Neural cell (in vitro differentiated cells): ENCODE data around the gene NOSTRIN. TPM values are rescaled to one million over a fixed set of nuclear protein-coding genes. Genes with fewer than 3 reads are reported as not detected.

ENCODE experiments used
- H2AFZ ChIP-seq: fragments of 200-600, 300-800 bp; sonication (generic), shearing (Covaris generic); 2 replicates; pipeline ENCODE4 v1.6.0; 2014; ENCODE audit warnings: low read depth, mild to moderate bottlenecking, antibody characterized with exemption, low read length, moderate library complexity
- H3F3A ChIP-seq: fragments of 200-600 bp; shearing (Covaris generic); 2 replicates; pipeline ENCODE4 v1.6.1; 2016; ENCODE audit warnings: mild to moderate bottlenecking, moderate library complexity, mixed read lengths, antibody characterized with exemption, low read length; ENCODE audit not compliant: insufficient read depth, poor library complexity, severe bottlenecking
- H3K27ac ChIP-seq: fragments of 200-600, 300-800 bp; sonication (generic), shearing (Covaris generic); 2 replicates; pipeline ENCODE4 v1.5.1; 2014; ENCODE audit warnings: mild to moderate bottlenecking, low read length, moderate library complexity
- H3K27me3 ChIP-seq: fragments of 300-800, 200-600 bp; sonication (generic), shearing (Covaris generic); 2 replicates; pipeline ENCODE4 v1.6.0; 2014; ENCODE audit warnings: mild to moderate bottlenecking, low read depth, low read length, moderate library complexity; ENCODE audit not compliant: insufficient read depth
- H3K36me3 ChIP-seq: fragments of 300-800, 200-600 bp; sonication (generic), shearing (Covaris generic); 2 replicates; pipeline ENCODE4 v1.5.1; 2014; ENCODE audit warnings: mild to moderate bottlenecking, antibody characterized with exemption, low read length, moderate library complexity; ENCODE audit not compliant: insufficient read depth
- H3K4me2 ChIP-seq: fragments of 300-800, 200-600 bp; sonication (generic), shearing (Covaris generic); 2 replicates; pipeline ENCODE4 v1.6.0; 2014; ENCODE audit warnings: mild to moderate bottlenecking, low read length
- H3K4me3 ChIP-seq: fragments of 300-800, 200-600 bp; sonication (generic), shearing (Covaris generic); 2 replicates; pipeline ENCODE4 v1.5.1; 2014; ENCODE audit warnings: mild to moderate bottlenecking, low read length, moderate library complexity
- H3K79me2 ChIP-seq: fragments of 200-600 bp; shearing (Covaris generic); replicated peaks from 2 replicates; pipeline ENCODE4 v1.6.0; 2014; ENCODE audit warnings: mild to moderate bottlenecking, low read length, moderate library complexity; ENCODE audit not compliant: insufficient read depth
- H3K9ac ChIP-seq: fragments of 300-800, 200-600 bp; sonication (generic), shearing (Covaris generic); 2 replicates; pipeline ENCODE4 v1.6.1; 2016; ENCODE audit warnings: mild to moderate bottlenecking, low read length, mixed read lengths
- H3K9me2 ChIP-seq: fragments of 200-600 bp; shearing (Covaris generic); 2 replicates; pipeline ENCODE4 v1.6.1; 2016; ENCODE audit warnings: mild to moderate bottlenecking, low read length, mixed read lengths; ENCODE audit not compliant: insufficient read depth
- H3K9me3 ChIP-seq: fragments of 200-600, 300-800 bp; sonication (generic), shearing (Covaris generic); 2 replicates; pipeline ENCODE4 v1.6.1; 2016; ENCODE audit warnings: mild to moderate bottlenecking, mixed run types, low read length, moderate library complexity, mixed read lengths
- H4K20me1 ChIP-seq: fragments of 200-600 bp; shearing (Covaris generic); 2 replicates; pipeline ENCODE4 v1.6.1; 2016; ENCODE audit warnings: mild to moderate bottlenecking, mixed run types; ENCODE audit not compliant: insufficient read depth
- CTCF ChIP-seq: fragments of 450-650 bp; IDR thresholded peaks from 2 replicates; pipeline ENCODE4 v1.5.1; 2014; ENCODE audit warnings: antibody characterized with exemption, mild to moderate bottlenecking, moderate library complexity; ENCODE audit not compliant: poor library complexity, severe bottlenecking
- EP300 ChIP-seq: fragments of 450-650 bp; conservative IDR thresholded peaks from 2 replicates; pipeline ENCODE4 v1.6.1; 2014; ENCODE audit warnings: antibody characterized with exemption, mild to moderate bottlenecking, moderate library complexity; ENCODE audit not compliant: poor library complexity, severe bottlenecking
- EZH2 ChIP-seq: fragments of 200-600, 300-800 bp; shearing (Covaris generic), sonication (generic); IDR thresholded peaks from 2 replicates; pipeline ENCODE4 v1.6.1; 2014; ENCODE audit warnings: antibody characterized with exemption, low read length, borderline replicate concordance, mild to moderate bottlenecking; ENCODE audit not compliant: insufficient read depth, poor library complexity, severe bottlenecking
- MXI1 ChIP-seq: fragments of 450-650 bp; conservative IDR thresholded peaks from 2 replicates; pipeline ENCODE4 v1.6.1; 2014; ENCODE audit warnings: antibody characterized with exemption, mild to moderate bottlenecking; ENCODE audit not compliant: poor library complexity, severe bottlenecking
- POLR2AphosphoS5 ChIP-seq: IDR thresholded peaks from 2 replicates; pipeline ENCODE4 v1.6.1; 2012
- RAD21 ChIP-seq: fragments of 450-650 bp; conservative IDR thresholded peaks from 2 replicates; pipeline ENCODE4 v1.6.1; 2014; ENCODE audit warnings: antibody characterized with exemption, mild to moderate bottlenecking, moderate library complexity
- REST ChIP-seq: IDR thresholded peaks from 2 replicates; pipeline ENCODE4 v1.6.1; 2012; ENCODE audit warnings: borderline replicate concordance
- SMC3 ChIP-seq: fragments of 450-650 bp; conservative IDR thresholded peaks from 2 replicates; pipeline ENCODE4 v1.6.1; 2014; ENCODE audit warnings: antibody characterized with exemption, mild to moderate bottlenecking, moderate library complexity; ENCODE audit not compliant: poor library complexity
- TAF1 ChIP-seq: IDR thresholded peaks from 2 replicates; pipeline ENCODE4 v1.6.1; 2012; ENCODE audit warnings: low read depth
- polyA plus RNA-seq: library from polyadenylated mRNA; depleted of rRNA; stranded (reverse); fragments of >200 nt; gene quantifications from 2 replicates; pipeline ENCODE4 v1.2.3, GENCODE V29; 2014

Gene NOSTRIN
- polyA plus RNA-seq, 1 donor from 2014 or later: not detected

GRCh38 chr2:168796583-168797285 is 5.7 kb upstream of the NOSTRIN start:
- Histone ChIP-seq H2AFZ (no peak overlapping the region), H3K79me2 (no peaks in the 10 kb centered on the region), H3K36me3 (no peaks in the 10 kb centered on the region), H3K27ac (no peak overlapping the region), H3K9me3 (no peaks in the 10 kb centered on the region), H3K4me2 (no peak overlapping the region), H4K20me1 (no peaks in the 10 kb centered on the region), H3K9me2 (no peaks in the 10 kb centered on the region), H3K9ac (no peak overlapping the region), H3K4me3 (no peak overlapping the region), H3K27me3 (no peaks in the 10 kb centered on the region), H3F3A (no peaks in the 10 kb centered on the region)
- TF ChIP-seq POLR2AphosphoS5 (no peak), CTCF (no peak), SMC3 (no peak), EP300 (no peak), EZH2 (no peak), REST (no peak), RAD21 (no peak), TAF1 (no peak), MXI1 (no peak)

GRCh38 chr2:168797286-168797655 is 5.2 kb upstream of the NOSTRIN start:
- no peak for TF ChIP-seq SMC3
- no peak for TF ChIP-seq CTCF
- TF ChIP-seq TAF1: no peak
- TF ChIP-seq EZH2: no peak
- no peak for TF ChIP-seq POLR2AphosphoS5
- no peak for TF ChIP-seq REST
- TF ChIP-seq RAD21: no peak
- no peak for TF ChIP-seq EP300
- TF ChIP-seq MXI1: no peak
- no peaks in the 10 kb centered on the region for H3K9me2 ChIP-seq
- no peak overlapping the region for H3K4me3 ChIP-seq
- no peak overlapping the region for H3K9ac ChIP-seq
- no peaks in the 10 kb centered on the region for H3K27me3 ChIP-seq
- H4K20me1 ChIP-seq: no peaks in the 10 kb centered on the region
- H3K79me2 ChIP-seq: no peaks in the 10 kb centered on the region
- H2AFZ ChIP-seq: no peak overlapping the region
- H3K27ac ChIP-seq: no peak overlapping the region
- H3F3A ChIP-seq: no peaks in the 10 kb centered on the region
- H3K36me3 ChIP-seq: no peaks in the 10 kb centered on the region
- H3K4me2 ChIP-seq: no peak overlapping the region
- no peaks in the 10 kb centered on the region for H3K9me3 ChIP-seq
